ENCODE measurements around the gene IQCK.

DNA sequence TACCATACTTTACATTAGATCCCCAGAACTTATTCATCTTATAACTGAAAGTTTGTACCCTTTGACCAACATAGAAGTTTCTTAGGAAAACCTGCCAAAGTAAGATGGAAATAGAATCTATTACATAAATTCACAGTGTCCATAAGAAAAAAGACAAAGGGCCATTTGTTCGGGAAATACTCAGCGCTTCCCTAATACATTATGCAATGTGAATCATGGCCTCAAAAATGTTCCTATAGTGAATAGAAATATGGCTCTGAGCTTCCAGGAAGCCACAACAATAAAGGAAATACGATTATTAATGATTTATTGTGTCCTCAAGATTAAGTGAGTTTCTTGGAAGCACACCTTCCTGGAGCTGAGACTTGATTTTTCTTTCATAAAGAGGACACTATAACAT lies 115.1 kb downstream of the IQCK start:
- no peak for TF ChIP-seq POLR2A (IDR thresholded peaks at IDR 0.05)
- TF ChIP-seq, protein P1, sequence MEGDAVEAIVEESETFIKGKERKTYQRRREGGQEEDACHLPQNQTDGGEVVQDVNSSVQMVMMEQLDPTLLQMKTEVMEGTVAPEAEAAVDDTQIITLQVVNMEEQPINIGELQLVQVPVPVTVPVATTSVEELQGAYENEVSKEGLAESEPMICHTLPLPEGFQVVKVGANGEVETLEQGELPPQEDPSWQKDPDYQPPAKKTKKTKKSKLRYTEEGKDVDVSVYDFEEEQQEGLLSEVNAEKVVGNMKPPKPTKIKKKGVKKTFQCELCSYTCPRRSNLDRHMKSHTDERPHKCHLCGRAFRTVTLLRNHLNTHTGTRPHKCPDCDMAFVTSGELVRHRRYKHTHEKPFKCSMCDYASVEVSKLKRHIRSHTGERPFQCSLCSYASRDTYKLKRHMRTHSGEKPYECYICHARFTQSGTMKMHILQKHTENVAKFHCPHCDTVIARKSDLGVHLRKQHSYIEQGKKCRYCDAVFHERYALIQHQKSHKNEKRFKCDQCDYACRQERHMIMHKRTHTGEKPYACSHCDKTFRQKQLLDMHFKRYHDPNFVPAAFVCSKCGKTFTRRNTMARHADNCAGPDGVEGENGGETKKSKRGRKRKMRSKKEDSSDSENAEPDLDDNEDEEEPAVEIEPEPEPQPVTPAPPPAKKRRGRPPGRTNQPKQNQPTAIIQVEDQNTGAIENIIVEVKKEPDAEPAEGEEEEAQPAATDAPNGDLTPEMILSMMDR (IDR thresholded peaks at IDR 0.05) = no peak

All from heart left ventricle (tissue), 13 donors.